Measurements from ENCODE around the gene TRHDE.

TRHDE gene

DNA sequence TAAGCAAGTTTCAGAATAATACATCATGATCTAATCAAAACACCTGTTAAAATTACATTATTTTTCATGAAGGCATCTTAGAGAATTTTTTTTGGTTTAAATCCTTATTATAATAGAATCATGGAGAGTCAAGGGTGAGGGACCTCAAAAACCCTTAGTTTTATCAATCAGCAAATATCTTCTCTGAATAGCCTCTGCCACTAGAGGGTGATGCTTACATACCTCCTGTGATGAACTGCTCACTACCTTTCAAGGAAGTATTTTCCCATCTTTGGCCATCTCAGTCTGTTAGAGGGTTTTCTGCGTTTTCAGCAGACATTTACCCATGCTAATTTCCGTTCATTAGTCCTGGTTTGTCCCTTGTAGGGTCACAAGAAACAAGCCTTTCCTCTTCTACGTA is 200.2 kb downstream of the TRHDE start:
- no peaks in the 10 kb centered on the region for H3K27me3 ChIP-seq (ENCODE audit: low read depth, low read length)
- no peaks in the 10 kb centered on the region for H3K9me3 ChIP-seq (ENCODE audit: control insufficient read depth in 1 of 2, low read length in 2 of 2)
- no peak overlapping the region for H3K27ac ChIP-seq (ENCODE audit: low read length)
- no peaks in the 10 kb centered on the region for H3K4me1 ChIP-seq (ENCODE audit: control insufficient read depth in 1 of 2, insufficient read depth in 2 of 2, low read length in 2 of 2)
- no peak overlapping the region for H3K4me3 ChIP-seq (ENCODE audit: low read depth in 1 of 2, low read length in 2 of 2)
- H3K36me3 ChIP-seq (ENCODE audit: control insufficient read depth in 1 of 2, insufficient read depth in 2 of 2, low read length in 2 of 2): no peaks in the 10 kb centered on the region

DNA sequence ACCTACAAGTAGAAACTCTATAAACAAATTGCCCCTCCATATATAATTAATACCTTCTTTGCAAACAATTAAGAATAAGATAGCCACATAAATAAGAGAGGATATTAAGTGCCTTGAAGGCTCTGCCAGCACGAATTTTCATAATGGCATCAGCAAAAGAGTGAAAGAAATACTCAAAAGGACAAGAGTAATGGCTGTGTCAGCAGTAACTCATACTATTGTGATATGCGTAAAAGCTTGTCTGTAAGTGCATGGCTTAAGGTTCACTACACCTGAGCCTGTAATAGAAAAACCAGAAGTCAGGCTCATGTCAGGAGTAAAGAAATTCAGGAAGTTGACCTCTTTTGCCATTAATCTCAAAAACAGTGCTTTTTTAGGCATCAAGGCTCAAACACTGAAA is 204.1 kb downstream of the TRHDE start:
- no peaks in the 10 kb centered on the region for H3K36me3 ChIP-seq (ENCODE audit: control insufficient read depth in 1 of 2, insufficient read depth in 2 of 2, low read length in 2 of 2)
- no peak overlapping the region for H3K4me3 ChIP-seq (ENCODE audit: low read depth in 1 of 2, low read length in 2 of 2)
- H3K27ac ChIP-seq (ENCODE audit: low read length): no peak overlapping the region
- no peaks in the 10 kb centered on the region for H3K27me3 ChIP-seq (ENCODE audit: low read depth, low read length)
- H3K4me1 ChIP-seq (ENCODE audit: control insufficient read depth in 1 of 2, insufficient read depth in 2 of 2, low read length in 2 of 2): no peaks in the 10 kb centered on the region
- no peaks in the 10 kb centered on the region for H3K9me3 ChIP-seq (ENCODE audit: control insufficient read depth in 1 of 2, low read length in 2 of 2)

DNA sequence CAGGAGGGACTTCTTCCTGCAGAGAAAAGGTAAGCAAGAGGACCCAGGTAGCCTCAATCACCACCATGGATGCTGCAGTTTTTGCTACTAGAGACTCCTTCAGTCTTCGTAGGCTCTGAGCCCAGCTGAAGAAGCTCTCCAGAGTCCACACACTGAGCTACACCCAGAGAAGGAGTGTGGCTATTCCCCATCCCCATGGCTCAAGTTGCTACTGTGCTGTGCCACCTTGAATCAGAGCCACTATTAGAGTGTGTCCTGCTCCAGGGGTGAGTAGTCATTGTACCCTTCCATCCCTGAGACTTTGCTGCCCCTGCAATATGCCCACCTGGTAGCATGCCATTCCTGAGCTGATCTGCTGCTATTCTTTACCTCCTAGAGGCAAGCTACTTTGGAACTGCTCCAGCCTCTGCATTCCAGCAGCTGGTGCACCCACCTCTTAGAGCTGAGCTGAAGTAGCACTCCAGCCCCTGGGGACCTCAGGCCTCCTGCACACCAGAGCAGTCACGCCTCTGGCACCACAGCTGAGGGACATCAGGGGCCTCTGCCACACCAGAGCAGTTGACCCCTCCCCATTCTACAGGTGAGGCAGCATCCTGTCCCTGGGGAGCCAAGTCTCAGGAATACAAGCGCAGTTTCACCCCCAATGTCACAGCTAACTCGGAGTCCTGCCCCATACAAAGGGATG is 213.0 kb downstream of the TRHDE start:
- H3K36me3 ChIP-seq (ENCODE audit: control insufficient read depth in 1 of 2, insufficient read depth in 2 of 2, low read length in 2 of 2): no peaks in the 10 kb centered on the region
- H3K4me1 ChIP-seq (ENCODE audit: control insufficient read depth in 1 of 2, insufficient read depth in 2 of 2, low read length in 2 of 2): no peaks in the 10 kb centered on the region
- H3K27me3 ChIP-seq (ENCODE audit: low read depth, low read length): no peaks in the 10 kb centered on the region
- no peak overlapping the region for H3K4me3 ChIP-seq (ENCODE audit: low read depth in 1 of 2, low read length in 2 of 2)
- peaks cover 0 to 2% of the 10 kb centered on the region in 2 donors for H3K9me3 ChIP-seq (ENCODE audit: control insufficient read depth in 1 of 2, low read length in 2 of 2)
- no peak overlapping the region for H3K27ac ChIP-seq (ENCODE audit: low read length)

DNA sequence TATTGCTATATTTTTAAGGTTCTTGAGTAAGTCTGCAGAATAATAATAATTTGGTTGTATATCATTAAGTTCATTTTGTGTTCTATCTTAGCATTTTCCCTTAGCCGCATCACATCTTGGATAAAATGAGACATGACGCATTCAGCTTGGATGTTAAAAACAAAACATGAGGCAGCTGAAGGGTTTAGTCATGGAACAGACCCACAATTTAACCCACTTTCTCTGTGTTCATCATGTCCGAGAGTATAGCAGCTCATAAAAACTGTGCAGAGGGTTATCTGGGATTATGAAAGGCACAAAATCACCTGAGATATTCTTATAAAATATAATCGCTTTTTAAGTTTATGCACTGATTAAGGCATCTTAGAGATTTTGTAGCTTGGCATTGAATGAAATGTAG is 219.3 kb downstream of the TRHDE start:
- Histone ChIP-seq H3K27ac (ENCODE audit: low read length) (no peak overlapping the region), H3K4me3 (ENCODE audit: low read depth in 1 of 2, low read length in 2 of 2) (no peak overlapping the region), H3K9me3 (ENCODE audit: control insufficient read depth in 1 of 2, low read length in 2 of 2) (peaks cover 0 to 2% of the 10 kb centered on the region in 2 donors), H3K27me3 (ENCODE audit: low read depth, low read length) (no peaks in the 10 kb centered on the region), H3K36me3 (ENCODE audit: control insufficient read depth in 1 of 2, insufficient read depth in 2 of 2, low read length in 2 of 2) (no peaks in the 10 kb centered on the region), H3K4me1 (ENCODE audit: control insufficient read depth in 1 of 2, insufficient read depth in 2 of 2, low read length in 2 of 2) (no peaks in the 10 kb centered on the region)

DNA sequence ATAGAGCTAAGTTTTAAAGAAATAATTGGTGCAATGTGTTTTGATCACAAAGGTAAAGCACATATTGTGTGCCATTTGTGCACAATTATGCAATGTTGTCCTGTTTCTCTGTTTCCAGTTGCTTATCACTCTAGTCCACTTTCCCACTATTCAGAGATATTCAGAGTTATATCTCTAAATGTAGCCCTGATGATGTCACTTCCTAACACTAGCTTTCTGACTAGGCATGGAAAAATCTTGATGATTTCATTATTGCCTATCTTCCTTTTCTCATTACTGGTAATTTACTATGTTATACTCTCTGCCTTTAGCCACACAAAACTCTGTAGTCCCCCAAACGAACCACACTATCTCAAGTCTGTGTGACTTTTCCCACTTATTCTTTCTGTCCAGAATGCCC is 221.2 kb downstream of the TRHDE start:
- H3K27ac ChIP-seq (ENCODE audit: low read length): no peak overlapping the region
- no peaks in the 10 kb centered on the region for H3K4me1 ChIP-seq (ENCODE audit: control insufficient read depth in 1 of 2, insufficient read depth in 2 of 2, low read length in 2 of 2)
- H3K9me3 ChIP-seq (ENCODE audit: control insufficient read depth in 1 of 2, low read length in 2 of 2): peaks cover 0 to 2% of the 10 kb centered on the region in 2 donors
- H3K36me3 ChIP-seq (ENCODE audit: control insufficient read depth in 1 of 2, insufficient read depth in 2 of 2, low read length in 2 of 2): no peaks in the 10 kb centered on the region
- H3K4me3 ChIP-seq (ENCODE audit: low read depth in 1 of 2, low read length in 2 of 2): no peak overlapping the region
- no peaks in the 10 kb centered on the region for H3K27me3 ChIP-seq (ENCODE audit: low read depth, low read length)

DNA sequence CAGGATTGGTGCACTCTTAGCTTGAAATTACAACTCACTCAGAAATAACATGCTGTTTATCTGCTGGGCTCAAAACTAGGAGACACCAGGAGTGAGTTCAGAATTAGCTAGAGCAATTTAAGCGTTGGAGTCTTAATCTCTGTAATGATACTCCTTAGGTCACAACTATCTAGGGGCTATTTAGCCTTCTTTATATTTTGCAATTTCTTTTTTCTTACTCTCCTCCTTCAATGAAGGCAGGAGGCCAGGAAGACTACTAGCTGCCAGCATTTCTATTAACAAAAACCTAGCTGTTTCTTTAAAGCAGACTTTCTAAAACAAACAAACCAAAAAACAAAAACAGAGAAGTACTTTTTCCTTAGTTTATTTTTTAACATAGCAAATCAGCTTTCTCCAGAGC is 226.2 kb downstream of the TRHDE start:
- Histone ChIP-seq H3K4me3 (ENCODE audit: low read depth in 1 of 2, low read length in 2 of 2) (no peak overlapping the region), H3K4me1 (ENCODE audit: control insufficient read depth in 1 of 2, insufficient read depth in 2 of 2, low read length in 2 of 2) (no peaks in the 10 kb centered on the region), H3K27ac (ENCODE audit: low read length) (no peak overlapping the region), H3K9me3 (ENCODE audit: control insufficient read depth in 1 of 2, low read length in 2 of 2) (no peaks in the 10 kb centered on the region), H3K36me3 (ENCODE audit: control insufficient read depth in 1 of 2, insufficient read depth in 2 of 2, low read length in 2 of 2) (no peaks in the 10 kb centered on the region), H3K27me3 (ENCODE audit: low read depth, low read length) (no peaks in the 10 kb centered on the region)

DNA sequence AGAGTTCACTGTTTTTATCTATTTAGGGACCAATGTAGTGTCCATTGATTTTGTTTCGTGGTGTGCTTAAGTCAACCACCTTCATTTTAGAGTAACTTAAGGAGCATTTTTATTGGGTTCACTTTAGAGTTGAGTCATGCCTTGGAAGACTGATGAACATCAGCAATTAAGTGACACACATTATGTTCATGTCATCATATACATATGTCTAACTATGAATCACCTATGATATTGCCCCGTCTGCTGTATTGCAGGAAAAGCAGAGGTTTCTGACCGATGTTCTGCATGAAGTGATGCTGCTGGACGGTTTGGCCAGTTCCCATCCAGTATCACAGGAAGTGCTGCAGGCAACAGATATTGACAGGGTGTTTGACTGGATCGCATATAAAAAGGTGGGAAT is 227.1 kb downstream of the TRHDE start:
- Histone ChIP-seq H3K27me3 (ENCODE audit: low read depth, low read length) (no peaks in the 10 kb centered on the region), H3K27ac (ENCODE audit: low read length) (no peak overlapping the region), H3K4me3 (ENCODE audit: low read depth in 1 of 2, low read length in 2 of 2) (no peak overlapping the region), H3K36me3 (ENCODE audit: control insufficient read depth in 1 of 2, insufficient read depth in 2 of 2, low read length in 2 of 2) (no peaks in the 10 kb centered on the region), H3K4me1 (ENCODE audit: control insufficient read depth in 1 of 2, insufficient read depth in 2 of 2, low read length in 2 of 2) (no peaks in the 10 kb centered on the region), H3K9me3 (ENCODE audit: control insufficient read depth in 1 of 2, low read length in 2 of 2) (no peaks in the 10 kb centered on the region)

DNA sequence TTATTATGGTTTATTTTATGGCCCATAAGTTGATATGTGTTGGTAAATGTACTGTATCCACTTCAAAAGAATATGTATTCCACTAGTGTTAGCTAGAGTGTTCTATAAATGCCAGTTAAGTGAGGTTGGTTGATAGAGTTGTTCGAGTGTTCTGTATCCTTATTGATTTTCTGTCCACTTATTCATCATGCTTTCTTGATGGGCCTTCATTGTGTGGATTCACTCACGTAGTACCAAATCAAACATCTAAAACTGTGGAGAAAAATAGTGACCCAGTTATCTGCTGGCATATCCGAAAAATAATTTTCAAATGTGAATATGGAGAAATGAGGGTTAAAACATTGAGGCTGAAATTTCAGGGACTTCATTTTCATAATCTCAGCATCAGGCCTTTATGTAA is 230.4 kb downstream of the TRHDE start:
- no peak overlapping the region for H3K27ac ChIP-seq (ENCODE audit: low read length)
- H3K36me3 ChIP-seq (ENCODE audit: control insufficient read depth in 1 of 2, insufficient read depth in 2 of 2, low read length in 2 of 2): no peaks in the 10 kb centered on the region
- no peak overlapping the region for H3K4me3 ChIP-seq (ENCODE audit: low read depth in 1 of 2, low read length in 2 of 2)
- H3K27me3 ChIP-seq (ENCODE audit: low read depth, low read length): no peaks in the 10 kb centered on the region
- no peaks in the 10 kb centered on the region for H3K9me3 ChIP-seq (ENCODE audit: control insufficient read depth in 1 of 2, low read length in 2 of 2)
- H3K4me1 ChIP-seq (ENCODE audit: control insufficient read depth in 1 of 2, insufficient read depth in 2 of 2, low read length in 2 of 2): no peaks in the 10 kb centered on the region

DNA sequence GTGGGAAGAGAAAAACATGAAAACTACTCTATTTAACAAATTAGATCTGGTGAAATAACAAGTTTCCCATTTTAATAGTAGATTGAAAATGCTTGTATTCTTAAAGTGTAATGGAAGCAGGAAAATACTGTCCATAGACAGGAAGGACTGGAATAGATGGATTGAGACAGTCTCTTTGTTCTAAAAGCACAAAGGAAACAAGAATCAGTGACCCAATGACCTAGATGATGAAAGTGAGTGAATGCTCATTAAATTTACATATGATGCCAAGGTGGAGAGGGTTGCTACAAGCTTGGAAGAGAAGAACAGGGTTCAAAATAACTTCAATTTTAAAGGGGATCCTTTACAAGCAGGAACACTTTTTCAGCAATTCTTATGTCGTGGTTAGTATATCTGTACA is 233.1 kb downstream of the TRHDE start:
- H3K27me3 ChIP-seq (ENCODE audit: low read depth, low read length): no peaks in the 10 kb centered on the region
- no peaks in the 10 kb centered on the region for H3K36me3 ChIP-seq (ENCODE audit: control insufficient read depth in 1 of 2, insufficient read depth in 2 of 2, low read length in 2 of 2)
- H3K4me1 ChIP-seq (ENCODE audit: control insufficient read depth in 1 of 2, insufficient read depth in 2 of 2, low read length in 2 of 2): no peaks in the 10 kb centered on the region
- H3K9me3 ChIP-seq (ENCODE audit: control insufficient read depth in 1 of 2, low read length in 2 of 2): no peaks in the 10 kb centered on the region
- H3K4me3 ChIP-seq (ENCODE audit: low read depth in 1 of 2, low read length in 2 of 2): no peak overlapping the region
- no peak overlapping the region for H3K27ac ChIP-seq (ENCODE audit: low read length)

DNA sequence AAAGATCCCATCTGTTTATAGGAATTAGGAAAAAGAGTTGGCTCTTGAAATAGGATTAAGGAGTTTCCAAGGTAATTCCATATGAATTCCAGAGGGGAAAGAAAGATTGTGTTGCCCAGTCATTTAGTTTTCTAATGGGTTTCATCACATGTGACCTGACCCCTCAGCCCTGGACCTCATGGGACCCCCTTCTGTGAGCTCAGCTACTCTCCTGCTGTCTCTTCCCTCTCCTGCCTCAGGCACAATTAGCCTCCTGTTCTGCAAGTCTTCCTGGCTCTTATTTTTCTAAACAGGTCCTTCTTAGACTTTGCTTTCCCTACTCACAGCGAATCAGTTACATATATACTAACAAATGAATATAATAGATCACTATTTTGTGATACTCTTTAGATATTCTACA is 237.7 kb downstream of the TRHDE start:
- no peaks in the 10 kb centered on the region for H3K27me3 ChIP-seq (ENCODE audit: low read depth, low read length)
- H3K4me3 ChIP-seq (ENCODE audit: low read depth in 1 of 2, low read length in 2 of 2): no peak overlapping the region
- no peaks in the 10 kb centered on the region for H3K4me1 ChIP-seq (ENCODE audit: control insufficient read depth in 1 of 2, insufficient read depth in 2 of 2, low read length in 2 of 2)
- H3K27ac ChIP-seq (ENCODE audit: low read length): no peak overlapping the region
- no peaks in the 10 kb centered on the region for H3K36me3 ChIP-seq (ENCODE audit: control insufficient read depth in 1 of 2, insufficient read depth in 2 of 2, low read length in 2 of 2)
- H3K9me3 ChIP-seq (ENCODE audit: control insufficient read depth in 1 of 2, low read length in 2 of 2): no peaks in the 10 kb centered on the region

DNA sequence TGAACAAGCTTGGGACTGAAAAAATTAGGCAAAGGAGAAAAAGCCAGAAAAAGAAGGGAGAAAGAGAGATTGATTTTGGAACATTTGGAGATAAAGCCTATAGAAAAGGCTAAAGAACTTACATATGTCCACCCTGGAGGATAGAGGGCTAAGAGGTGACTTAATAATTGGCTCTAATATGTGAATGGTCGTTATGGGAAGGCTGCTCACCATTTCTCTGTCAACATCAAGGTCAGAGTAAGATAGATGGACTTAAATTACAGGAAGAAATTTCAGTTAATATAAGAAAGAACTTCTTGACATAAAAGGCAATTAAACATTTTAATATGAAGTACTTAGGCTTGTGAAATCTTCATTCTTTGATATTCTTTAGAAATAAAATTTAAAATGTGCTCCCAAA is 238.6 kb downstream of the TRHDE start:
- Histone ChIP-seq H3K36me3 (ENCODE audit: control insufficient read depth in 1 of 2, insufficient read depth in 2 of 2, low read length in 2 of 2) (no peaks in the 10 kb centered on the region), H3K9me3 (ENCODE audit: control insufficient read depth in 1 of 2, low read length in 2 of 2) (no peaks in the 10 kb centered on the region), H3K4me3 (ENCODE audit: low read depth in 1 of 2, low read length in 2 of 2) (no peak overlapping the region), H3K4me1 (ENCODE audit: control insufficient read depth in 1 of 2, insufficient read depth in 2 of 2, low read length in 2 of 2) (no peaks in the 10 kb centered on the region), H3K27me3 (ENCODE audit: low read depth, low read length) (no peaks in the 10 kb centered on the region), H3K27ac (ENCODE audit: low read length) (no peak overlapping the region)

DNA sequence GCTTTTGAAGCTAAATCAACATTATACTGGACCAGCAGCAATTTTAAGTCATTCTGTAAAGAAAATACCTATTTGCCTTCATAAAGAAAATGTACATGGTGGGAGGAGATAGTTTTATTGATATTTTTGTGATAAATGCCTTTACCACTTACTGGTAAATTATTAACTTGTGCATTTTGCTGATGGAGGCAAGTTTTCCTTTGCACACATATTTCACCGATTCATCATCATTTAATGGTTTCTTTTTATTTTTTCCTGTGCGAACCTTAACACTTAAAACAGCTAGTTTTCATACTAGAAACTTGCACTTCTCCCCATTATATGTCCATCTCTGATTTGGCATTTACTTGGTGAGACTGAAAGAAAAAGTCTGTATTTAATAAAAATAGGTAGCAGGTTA is 239.3 kb downstream of the TRHDE start:
- H3K9me3 ChIP-seq (ENCODE audit: control insufficient read depth in 1 of 2, low read length in 2 of 2): no peaks in the 10 kb centered on the region
- no peaks in the 10 kb centered on the region for H3K36me3 ChIP-seq (ENCODE audit: control insufficient read depth in 1 of 2, insufficient read depth in 2 of 2, low read length in 2 of 2)
- H3K4me3 ChIP-seq (ENCODE audit: low read depth in 1 of 2, low read length in 2 of 2): no peak overlapping the region
- H3K27me3 ChIP-seq (ENCODE audit: low read depth, low read length): no peaks in the 10 kb centered on the region
- H3K4me1 ChIP-seq (ENCODE audit: control insufficient read depth in 1 of 2, insufficient read depth in 2 of 2, low read length in 2 of 2): no peaks in the 10 kb centered on the region
- no peak overlapping the region for H3K27ac ChIP-seq (ENCODE audit: low read length)
